GM12878 (cell line): ENCODE data around the gene LYPD8. TPM values are rescaled to one million over a fixed set of nuclear protein-coding genes. Genes with fewer than 3 reads are reported as not detected.

Experiments
- RELB ChIP-seq: fragments of 450-650 bp; IDR thresholded peaks from 2 replicates; pipeline ENCODE4 v1.6.1; 2017; ENCODE audit warnings: low read depth, mild to moderate bottlenecking, moderate library complexity
- REST ChIP-seq: IDR thresholded peaks from 2 replicates; pipeline ENCODE4 v1.6.1; 2012; ENCODE audit warnings: mild to moderate bottlenecking, low read depth, low read length
- SREBF1 ChIP-seq: IDR thresholded peaks from 2 replicates; pipeline ENCODE4 v1.6.1; 2012; ENCODE audit warnings: mild to moderate bottlenecking, low read length
- STAT1 ChIP-seq: fragments of 450-650 bp; conservative IDR thresholded peaks from 2 replicates; pipeline ENCODE4 v1.6.1; 2014; ENCODE audit warnings: antibody characterized with exemption, mild to moderate bottlenecking
- polyA plus RNA-seq, 11 experiments: library from polyadenylated mRNA; depleted of rRNA in 4 of 11; unstranded in 6 of 11; stranded (reverse) in 5 of 11; fragments of >200 nt; fragmentation: Nextera tagmentation in 4 of 11; fragmentation: Illumina TruSeq in 1 of 11; extraction: Ambion mirVana in 4 of 11; extraction: Trizol in 1 of 11; gene quantifications; 1 replicate in 1 of 11; 2 replicates in 10 of 11; pipeline versions ENCODE4 v1.2.1 to v1.2.3, GENCODE V29; 2011 to 2016; ENCODE audit warnings: inconsistent platforms in 2 of 11, missing spikeins in 2 of 11, low read depth in 1 of 11
- total RNA-seq, 4 experiments: library from RNA; depleted of rRNA in 3 of 4; stranded (reverse); fragments of >200 nt in 3 of 4; fragmentation: Illumina TruSeq in 1 of 4; extraction: Trizol in 1 of 4; gene quantifications; 2 replicates each; pipeline versions ENCODE4 v1.2.1 to v1.2.3, GENCODE V29; 2013 to 2021
- TF ChIP-seq, protein P1 (sequence below): fragments of 450-650 bp; IDR thresholded peaks from 2 replicates; pipeline ENCODE4 v1.6.1; 2014; ENCODE audit warnings: mild to moderate bottlenecking
- TF ChIP-seq, protein P2 (sequence below): fragments of 450-650 bp; IDR thresholded peaks from 2 replicates; pipeline ENCODE4 v1.6.1; 2017; ENCODE audit warnings: mild to moderate bottlenecking

The LYPD8 gene
- total and polyA plus RNA-seq, 10 of the 15 experiments (the other 5 are each of a cell fraction or from before 2014, with no cell fraction given): 0.13 to 0.40 (median 0.18) TPM; not detected in 7

DNA sequence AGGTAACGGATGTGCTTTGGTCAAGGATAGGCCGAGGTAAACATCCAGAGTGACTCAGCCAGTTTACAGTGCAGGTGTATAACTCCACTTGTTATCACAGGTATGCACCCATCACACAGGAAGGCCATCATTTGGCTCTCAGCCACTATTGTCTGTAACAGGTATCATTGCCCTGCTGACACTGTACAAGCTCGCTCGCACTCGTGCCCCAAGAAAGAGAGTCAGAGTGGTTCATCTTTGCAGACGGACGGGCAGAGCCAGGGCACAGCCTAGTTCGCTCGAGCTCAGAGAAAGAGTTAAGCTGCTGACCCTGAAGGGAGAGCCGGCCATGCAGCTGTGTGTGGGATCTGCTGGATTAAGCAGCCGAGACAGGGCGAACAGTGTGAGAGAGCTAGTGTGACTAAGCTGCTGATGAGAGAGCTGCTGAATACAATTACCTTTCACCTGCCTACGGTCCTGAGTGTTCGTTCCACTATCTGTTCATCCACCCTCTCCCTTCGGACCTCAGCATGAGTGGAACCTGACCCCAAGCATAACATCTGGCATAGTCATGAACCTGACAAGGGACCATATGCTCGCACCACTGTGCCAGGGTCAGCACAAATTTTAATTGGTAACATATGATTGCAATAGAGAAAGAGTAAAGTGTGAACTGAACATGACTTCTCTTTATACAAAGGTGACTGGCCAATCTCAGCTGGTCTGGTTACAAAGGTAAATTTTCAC, 27.0 kb upstream of the LYPD8 start (continued):
- TF ChIP-seq, protein P1, sequence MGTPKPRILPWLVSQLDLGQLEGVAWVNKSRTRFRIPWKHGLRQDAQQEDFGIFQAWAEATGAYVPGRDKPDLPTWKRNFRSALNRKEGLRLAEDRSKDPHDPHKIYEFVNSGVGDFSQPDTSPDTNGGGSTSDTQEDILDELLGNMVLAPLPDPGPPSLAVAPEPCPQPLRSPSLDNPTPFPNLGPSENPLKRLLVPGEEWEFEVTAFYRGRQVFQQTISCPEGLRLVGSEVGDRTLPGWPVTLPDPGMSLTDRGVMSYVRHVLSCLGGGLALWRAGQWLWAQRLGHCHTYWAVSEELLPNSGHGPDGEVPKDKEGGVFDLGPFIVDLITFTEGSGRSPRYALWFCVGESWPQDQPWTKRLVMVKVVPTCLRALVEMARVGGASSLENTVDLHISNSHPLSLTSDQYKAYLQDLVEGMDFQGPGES: no peak
- TF ChIP-seq REST: no peak
- TF ChIP-seq RELB: no peak
- TF ChIP-seq STAT1: no peak
- TF ChIP-seq, protein P2, sequence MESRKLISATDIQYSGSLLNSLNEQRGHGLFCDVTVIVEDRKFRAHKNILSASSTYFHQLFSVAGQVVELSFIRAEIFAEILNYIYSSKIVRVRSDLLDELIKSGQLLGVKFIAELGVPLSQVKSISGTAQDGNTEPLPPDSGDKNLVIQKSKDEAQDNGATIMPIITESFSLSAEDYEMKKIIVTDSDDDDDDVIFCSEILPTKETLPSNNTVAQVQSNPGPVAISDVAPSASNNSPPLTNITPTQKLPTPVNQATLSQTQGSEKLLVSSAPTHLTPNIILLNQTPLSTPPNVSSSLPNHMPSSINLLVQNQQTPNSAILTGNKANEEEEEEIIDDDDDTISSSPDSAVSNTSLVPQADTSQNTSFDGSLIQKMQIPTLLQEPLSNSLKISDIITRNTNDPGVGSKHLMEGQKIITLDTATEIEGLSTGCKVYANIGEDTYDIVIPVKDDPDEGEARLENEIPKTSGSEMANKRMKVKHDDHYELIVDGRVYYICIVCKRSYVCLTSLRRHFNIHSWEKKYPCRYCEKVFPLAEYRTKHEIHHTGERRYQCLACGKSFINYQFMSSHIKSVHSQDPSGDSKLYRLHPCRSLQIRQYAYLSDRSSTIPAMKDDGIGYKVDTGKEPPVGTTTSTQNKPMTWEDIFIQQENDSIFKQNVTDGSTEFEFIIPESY: no peak
- TF ChIP-seq SREBF1: no peak
